ENCODE data around the gene DHRS12.
"Not testable (repeated sequence)": the region's sequence is repeated elsewhere in the genome, so short reads cannot be mapped to it uniquely, and the experiment has no call there.

DHRS12 gene

GRCh38 chr13:51827254-51827653 lies 23.3 kb upstream of the DHRS12 start:
- no peak for DNase-seq (ENCODE audit: low read depth, low spot score)

- no peak for DNase-seq (ENCODE audit: low read depth, low spot score)
Observed at GRCh38 chr13:51826606-51827005, 22.6 kb upstream of the DHRS12 start.

- DNase-seq (ENCODE audit: low read depth, low spot score) = no peak
Observed at GRCh38 chr13:51825681-51826254, 21.8 kb upstream of the DHRS12 start.

- no peak for DNase-seq (ENCODE audit: low read depth, low spot score)
Observed at GRCh38 chr13:51825165-51825592, 21.2 kb upstream of the DHRS12 start.

GRCh38 chr13:51824712-51825111 lies 20.7 kb upstream of the DHRS12 start:
- not testable (repeated sequence) for DNase-seq (ENCODE audit: low read depth, low spot score)

GRCh38 chr13:51823863-51824262 lies 19.9 kb upstream of the DHRS12 start:
- DNase-seq (ENCODE audit: low read depth, low spot score) = no peak

GRCh38 chr13:51823359-51823758 lies 19.4 kb upstream of the DHRS12 start:
- no peak for DNase-seq (ENCODE audit: low read depth, low spot score)

GRCh38 chr13:51822106-51822815 lies 18.3 kb upstream of the DHRS12 start:
- DNase-seq (ENCODE audit: low read depth, low spot score) = no peak

GRCh38 chr13:51821606-51822005 lies 17.6 kb upstream of the DHRS12 start:
- no peak for DNase-seq (ENCODE audit: low read depth, low spot score)

GRCh38 chr13:51820016-51820597 lies 16.1 kb upstream of the DHRS12 start:
- no peak for DNase-seq (ENCODE audit: low read depth, low spot score)

- DNase-seq (ENCODE audit: low read depth, low spot score) = no peak
Observed at GRCh38 chr13:51819544-51819943, 15.6 kb upstream of the DHRS12 start.

GRCh38 chr13:51818781-51819511 lies 15.0 kb upstream of the DHRS12 start:
- no peak for DNase-seq (ENCODE audit: low read depth, low spot score)

GRCh38 chr13:51818276-51818675 lies 14.3 kb upstream of the DHRS12 start:
- no peak for DNase-seq (ENCODE audit: low read depth, low spot score)

- DNase-seq (ENCODE audit: low read depth, low spot score) = no peak
Observed at GRCh38 chr13:51817717-51818116, 13.8 kb upstream of the DHRS12 start.

GRCh38 chr13:51816604-51817249 lies 12.8 kb upstream of the DHRS12 start:
- no peak for DNase-seq (ENCODE audit: low read depth, low spot score)

- no peak for DNase-seq (ENCODE audit: low read depth, low spot score)
Observed at GRCh38 chr13:51815848-51816247, 11.9 kb upstream of the DHRS12 start.

- DNase-seq (ENCODE audit: low read depth, low spot score) = no peak
Observed at GRCh38 chr13:51814825-51815650, 11.1 kb upstream of the DHRS12 start.

GRCh38 chr13:51814071-51814470 lies 10.1 kb upstream of the DHRS12 start:
- no peak for DNase-seq (ENCODE audit: low read depth, low spot score)

- DNase-seq (ENCODE audit: low read depth, low spot score) = no peak
Observed at GRCh38 chr13:51811920-51812451, 8.0 kb upstream of the DHRS12 start.

- no peak for DNase-seq (ENCODE audit: low read depth, low spot score)
Observed at GRCh38 chr13:51811046-51811445, 7.1 kb upstream of the DHRS12 start.

GRCh38 chr13:51808811-51809210 lies 4.8 kb upstream of the DHRS12 start:
- DNase-seq (ENCODE audit: low read depth, low spot score) = no peak

Data from brain pericyte (primary cell).